Trophoblast cell (in vitro differentiated cells and primary cell): ENCODE measurements around the gene PIAS1.

Source experiments
- DNase-seq, 2 donors: peaks; one replicate each; pipeline ENCODE4 v3.0.0-alpha.2; 2016
- H2AFZ ChIP-seq: 2 replicates; pipeline ENCODE4 v1.6.1; 2013; ENCODE audit warnings: low read length, moderate library complexity, mild to moderate bottlenecking; ENCODE audit not compliant: insufficient read depth, poor library complexity
- H2AK5ac ChIP-seq: 2 replicates; pipeline ENCODE4 v1.6.1; 2013; ENCODE audit warnings: mild to moderate bottlenecking, low read length
- H2BK120ac ChIP-seq: 2 replicates; pipeline ENCODE4 v1.6.1; 2013; ENCODE audit warnings: low read length, mild to moderate bottlenecking, moderate library complexity; ENCODE audit not compliant: insufficient read depth, poor library complexity
- H2BK12ac ChIP-seq: 2 replicates; pipeline ENCODE4 v1.6.1; 2013; ENCODE audit warnings: mild to moderate bottlenecking, low read length, moderate library complexity
- H2BK5ac ChIP-seq: 2 replicates; pipeline ENCODE4 v1.6.1; 2013; ENCODE audit warnings: low read length, low read depth, moderate library complexity, mild to moderate bottlenecking; ENCODE audit not compliant: poor library complexity
- H3K14ac ChIP-seq: 2 replicates; pipeline ENCODE4 v1.6.1; 2013; ENCODE audit warnings: mild to moderate bottlenecking, low read length
- H3K18ac ChIP-seq: 2 replicates; pipeline ENCODE4 v1.6.1; 2013; ENCODE audit warnings: mild to moderate bottlenecking, low read length
- H3K23ac ChIP-seq: 2 replicates; pipeline ENCODE4 v1.6.1; 2013; ENCODE audit warnings: low read length
- H3K27ac ChIP-seq: 2 replicates; pipeline ENCODE4 v1.5.1; 2013; ENCODE audit warnings: low read depth, mild to moderate bottlenecking, inconsistent platforms, low read length, moderate library complexity
- H3K27me3 ChIP-seq: 2 replicates; pipeline ENCODE4 v1.6.1; 2013; ENCODE audit warnings: inconsistent platforms, mild to moderate bottlenecking, low read length, moderate library complexity; ENCODE audit not compliant: insufficient read depth
- H3K36me3 ChIP-seq, 2 experiments: 1 replicate in 1 of 2; 2 replicates in 1 of 2; pipeline ENCODE4 v1.6.1; 2013; ENCODE audit warnings: low read length in 2 of 2, mild to moderate bottlenecking in 2 of 2, moderate library complexity in 1 of 2; ENCODE audit not compliant: insufficient read depth in 2 of 2, control insufficient read depth in 1 of 2
- H3K4ac ChIP-seq: 2 replicates; pipeline ENCODE4 v1.6.1; 2013; ENCODE audit warnings: low read depth, mild to moderate bottlenecking, low read length, moderate library complexity
- H3K4me1 ChIP-seq, 2 experiments: 1 replicate in 1 of 2; 2 replicates in 1 of 2; pipeline ENCODE4 v1.6.1; 2013; ENCODE audit warnings: low read length in 2 of 2, mild to moderate bottlenecking in 2 of 2, moderate library complexity in 1 of 2; ENCODE audit not compliant: insufficient read depth in 2 of 2, control insufficient read depth in 1 of 2
- H3K4me2 ChIP-seq: 2 replicates; pipeline ENCODE4 v1.6.1; 2013; ENCODE audit warnings: inconsistent platforms, mild to moderate bottlenecking, low read length, moderate library complexity
- H3K4me3 ChIP-seq: 2 replicates; pipeline ENCODE4 v1.5.1; 2013; ENCODE audit warnings: mild to moderate bottlenecking, low read depth, low read length, inconsistent platforms
- H3K79me1 ChIP-seq: one replicate; pipeline ENCODE4 v1.6.1; 2013; ENCODE audit warnings: low read length
- H3K79me2 ChIP-seq: 2 replicates; pipeline ENCODE4 v1.6.1; 2013; ENCODE audit warnings: low read length, mild to moderate bottlenecking; ENCODE audit not compliant: control insufficient read depth, insufficient read depth, poor library complexity
- H3K9ac ChIP-seq: 2 replicates; pipeline ENCODE4 v1.6.1; 2013; ENCODE audit warnings: mild to moderate bottlenecking, low read length
- H3K9me3 ChIP-seq: 2 replicates; pipeline ENCODE4 v1.6.1; 2013; ENCODE audit warnings: low read depth, mild to moderate bottlenecking, control low read depth, inconsistent platforms, low read length; ENCODE audit not compliant: insufficient read depth
- H4K12ac ChIP-seq: 2 replicates; pipeline ENCODE4 v1.6.1; 2013; ENCODE audit warnings: low read depth, mild to moderate bottlenecking, low read length, moderate library complexity
- H4K8ac ChIP-seq: 2 replicates; pipeline ENCODE4 v1.6.1; 2013; ENCODE audit warnings: low read depth, mild to moderate bottlenecking, low read length, moderate library complexity
- H4K91ac ChIP-seq: one replicate; pipeline ENCODE4 v1.6.1; 2013; ENCODE audit warnings: low read depth, mild to moderate bottlenecking, low read length, moderate library complexity
- WGBS: extraction: QIAGEN DNeasy Blood & Tissue Kit; methylation state at CpG from one replicate; pipeline ENCODE4 v1.1.7; 2013; ENCODE audit warnings: missing lambda C conversion rate; ENCODE audit not compliant: insufficient read length, insufficient coverage; ENCODE audit errors: extremely low coverage; 5-methylcytosine and 5-hydroxymethylcytosine counted together

Gene PIAS1

GRCh38 chr15:68228143-68228970 lies 174.2 kb downstream of the PIAS1 start:
- Histone ChIP-seq H3K36me3 (no peaks in the 10 kb centered on the region), H3K14ac (no peak overlapping the region), H4K8ac (no peak overlapping the region), H3K18ac (peak overlapping the region; percentile 92), H3K27ac (no peak overlapping the region), H4K12ac (peak overlapping the region; percentile 54), H2BK12ac (no peak overlapping the region), H2BK5ac (no peak overlapping the region), H2AFZ (no peak overlapping the region), H2AK5ac (no peak overlapping the region), H3K23ac (no peak overlapping the region), H3K27me3 (no peaks in the 10 kb centered on the region), H3K9me3 (no peaks in the 10 kb centered on the region), H3K4me1 (peaks cover 5 to 11% of the 10 kb centered on the region in 2 experiments), H2BK120ac (no peak overlapping the region), H3K4me2 (peak overlapping the region; percentile 87), H3K9ac (peak overlapping the region; percentile 71), H4K91ac (peak overlapping the region; percentile 89), H3K4me3 (peak overlapping the region; percentile 97), H3K79me2 (peaks cover 13% of the 10 kb centered on the region), H3K4ac (peak overlapping the region; percentile 84), H3K79me1 (peaks cover 7% of the 10 kb centered on the region)
- DNase-seq = peak; percentile 43 to 68
- WGBS = no CpG with 5 or more reads among the region's 25 CpGs

- peak overlapping the region; percentile 91 for H2BK5ac ChIP-seq
- H3K9me3 ChIP-seq = no peaks in the 10 kb centered on the region
- H3K4me1 ChIP-seq = peaks cover 5 to 11% of the 10 kb centered on the region in 2 experiments
- peaks cover 7% of the 10 kb centered on the region for H3K79me1 ChIP-seq
- peak overlapping the region; percentile 87 for H3K4me2 ChIP-seq
- H2BK120ac ChIP-seq = peak overlapping the region; percentile 90
- H3K4me3 ChIP-seq = peak overlapping the region; percentile 97
- WGBS = no CpG with 5 or more reads among the region's 39 CpGs
- H3K18ac ChIP-seq = peak overlapping the region; percentile 92
- H3K4ac ChIP-seq = peak overlapping the region; percentile 84
- H3K9ac ChIP-seq = peak overlapping the region; percentile 71
- no peaks in the 10 kb centered on the region for H3K36me3 ChIP-seq
- peak overlapping the region; percentile 89 for H4K91ac ChIP-seq
- peak overlapping the region; percentile 92 for H3K14ac ChIP-seq
- peak overlapping the region; percentile 79 for H3K27ac ChIP-seq
- DNase-seq = no peak
- peak overlapping the region; percentile 92 for H4K8ac ChIP-seq
- H3K27me3 ChIP-seq = no peaks in the 10 kb centered on the region
- H3K79me2 ChIP-seq = peaks cover 13% of the 10 kb centered on the region
- no peak overlapping the region for H2BK12ac ChIP-seq
- H2AK5ac ChIP-seq = no peak overlapping the region
- no peak overlapping the region for H3K23ac ChIP-seq
- H4K12ac ChIP-seq = peak overlapping the region; percentile 54
- H2AFZ ChIP-seq = peak overlapping the region; percentile 57
Observed at GRCh38 chr15:68228971-68229385, 174.9 kb downstream of the PIAS1 start.

- H3K79me2 ChIP-seq = peaks cover 13% of the 10 kb centered on the region
- H3K4me2 ChIP-seq = peak within 1 kb of the TSS; percentile 87
- peak within 1 kb of the TSS; percentile 91 for H2BK5ac ChIP-seq
- WGBS = no CpG with 5 or more reads among the region's 82 CpGs
- no peaks in the 10 kb centered on the region for H3K27me3 ChIP-seq
- H2BK12ac ChIP-seq = no peak within 1 kb of the TSS
- H2AFZ ChIP-seq = peak within 1 kb of the TSS; percentile 57
- peak within 1 kb of the TSS; percentile 89 for H4K91ac ChIP-seq
- peak; percentile 72 to 80 for DNase-seq
- H3K14ac ChIP-seq = peak within 1 kb of the TSS; percentile 92
- peak within 1 kb of the TSS; percentile 54 for H4K12ac ChIP-seq
- H3K36me3 ChIP-seq = no peaks in the 10 kb centered on the region
- H3K4me1 ChIP-seq = peaks cover 5 to 11% of the 10 kb centered on the region in 2 experiments
- H3K9me3 ChIP-seq = no peaks in the 10 kb centered on the region
- peak within 1 kb of the TSS; percentile 94 for H3K9ac ChIP-seq
- peak within 1 kb of the TSS; percentile 92 for H3K18ac ChIP-seq
- H2BK120ac ChIP-seq = peak within 1 kb of the TSS; percentile 90
- peaks cover 7% of the 10 kb centered on the region for H3K79me1 ChIP-seq
- H4K8ac ChIP-seq = peak within 1 kb of the TSS; percentile 92
- peak within 1 kb of the TSS; percentile 97 for H3K4me3 ChIP-seq
- no peak within 1 kb of the TSS for H3K23ac ChIP-seq
- no peak within 1 kb of the TSS for H2AK5ac ChIP-seq
- H3K27ac ChIP-seq = peak within 1 kb of the TSS; percentile 79
- H3K4ac ChIP-seq = peak within 1 kb of the TSS; percentile 84
Observed at GRCh38 chr15:68229386-68230156, 175.5 kb downstream of the PIAS1 start, which contains the start of gene CLN6. CLN6 (minus strand) TSS chr15:68229728; CDS start chr15:68229584, 144 bp downstream.
